22Rv1 (cell line): ENCODE measurements around the gene NFYB.
A peak's percentile ranks its signal among the peaks of the same experiment; 100 is the strongest.

Source experiments
- H3K27ac ChIP-seq: fragments of 450-650 bp; 2 replicates; pipeline ENCODE4 v1.5.1; 2017
- ZFX ChIP-seq: fragments of 450-650 bp; IDR thresholded peaks from 2 replicates; pipeline ENCODE4 v1.6.1; 2017; ENCODE audit warnings: antibody characterized with exemption, borderline replicate concordance
- TF ChIP-seq, protein P1 (sequence below): fragments of 450-650 bp; IDR thresholded peaks from 2 replicates; pipeline ENCODE4 v1.5.1; 2017; ENCODE audit warnings: mild to moderate bottlenecking

Gene NFYB

GRCh38 chr12:104138797-104139152 lies 765 bp upstream of the NFYB start:
- H3K27ac ChIP-seq: peak overlapping the region; percentile 99; the same call in 1 of the 2 replicates
- TF ChIP-seq ZFX: no peak

DNA sequence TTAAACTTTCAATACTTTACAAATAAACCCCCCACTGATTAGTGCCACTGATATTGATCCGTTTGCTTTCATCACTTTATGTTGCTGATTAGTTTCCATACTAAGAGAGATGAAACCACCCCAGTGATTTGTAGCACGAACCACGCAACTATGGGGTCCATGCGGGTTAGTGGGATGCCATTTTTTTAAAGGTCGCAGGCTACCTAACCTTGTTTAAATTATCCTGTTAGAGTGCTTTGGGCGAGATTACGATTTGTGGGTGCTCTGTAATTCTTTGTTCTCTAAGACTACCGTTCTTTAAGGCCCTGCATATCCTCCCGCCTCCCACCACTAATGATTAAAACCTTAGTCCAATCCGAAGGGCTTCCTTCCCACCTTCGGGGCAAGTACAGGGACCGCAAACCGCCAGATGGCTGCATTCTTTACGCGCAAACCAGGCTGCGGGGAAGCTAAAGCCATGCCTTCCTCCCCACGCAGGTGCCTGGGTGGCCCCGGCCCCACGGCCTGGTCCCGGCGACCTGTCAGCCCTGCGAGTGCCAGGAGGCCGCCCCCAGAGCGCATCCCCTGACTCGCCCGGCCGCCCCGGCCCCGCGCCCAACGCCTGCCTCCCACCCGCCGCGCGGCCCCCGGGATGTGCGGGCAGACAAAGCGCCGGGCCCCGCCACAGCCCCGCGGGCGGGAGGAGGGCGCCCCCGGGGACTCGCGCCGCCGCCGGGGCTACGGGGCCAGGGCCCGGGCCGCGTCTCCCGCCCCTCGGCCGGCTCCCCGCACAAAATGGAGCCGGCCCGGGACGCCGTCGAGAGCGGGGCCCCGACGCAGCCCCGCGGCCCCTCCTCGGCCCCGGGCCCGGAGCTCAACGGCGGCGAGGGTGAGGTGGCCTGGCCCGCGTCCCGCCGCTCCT lies 759 bp downstream of the NFYB start:
- TF ChIP-seq, protein P1, sequence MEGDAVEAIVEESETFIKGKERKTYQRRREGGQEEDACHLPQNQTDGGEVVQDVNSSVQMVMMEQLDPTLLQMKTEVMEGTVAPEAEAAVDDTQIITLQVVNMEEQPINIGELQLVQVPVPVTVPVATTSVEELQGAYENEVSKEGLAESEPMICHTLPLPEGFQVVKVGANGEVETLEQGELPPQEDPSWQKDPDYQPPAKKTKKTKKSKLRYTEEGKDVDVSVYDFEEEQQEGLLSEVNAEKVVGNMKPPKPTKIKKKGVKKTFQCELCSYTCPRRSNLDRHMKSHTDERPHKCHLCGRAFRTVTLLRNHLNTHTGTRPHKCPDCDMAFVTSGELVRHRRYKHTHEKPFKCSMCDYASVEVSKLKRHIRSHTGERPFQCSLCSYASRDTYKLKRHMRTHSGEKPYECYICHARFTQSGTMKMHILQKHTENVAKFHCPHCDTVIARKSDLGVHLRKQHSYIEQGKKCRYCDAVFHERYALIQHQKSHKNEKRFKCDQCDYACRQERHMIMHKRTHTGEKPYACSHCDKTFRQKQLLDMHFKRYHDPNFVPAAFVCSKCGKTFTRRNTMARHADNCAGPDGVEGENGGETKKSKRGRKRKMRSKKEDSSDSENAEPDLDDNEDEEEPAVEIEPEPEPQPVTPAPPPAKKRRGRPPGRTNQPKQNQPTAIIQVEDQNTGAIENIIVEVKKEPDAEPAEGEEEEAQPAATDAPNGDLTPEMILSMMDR: 0 out of 2 replicates have a peak, but pooled peaks have one; percentile 15
- TF ChIP-seq ZFX: no peak
- peak overlapping the region; percentile 99 for H3K27ac ChIP-seq

- TF ChIP-seq ZFX: no peak
- TF ChIP-seq, protein P1: no peak
Observed at GRCh38 chr12:104136577-104136976, 1.4 kb downstream of the NFYB start.

DNA sequence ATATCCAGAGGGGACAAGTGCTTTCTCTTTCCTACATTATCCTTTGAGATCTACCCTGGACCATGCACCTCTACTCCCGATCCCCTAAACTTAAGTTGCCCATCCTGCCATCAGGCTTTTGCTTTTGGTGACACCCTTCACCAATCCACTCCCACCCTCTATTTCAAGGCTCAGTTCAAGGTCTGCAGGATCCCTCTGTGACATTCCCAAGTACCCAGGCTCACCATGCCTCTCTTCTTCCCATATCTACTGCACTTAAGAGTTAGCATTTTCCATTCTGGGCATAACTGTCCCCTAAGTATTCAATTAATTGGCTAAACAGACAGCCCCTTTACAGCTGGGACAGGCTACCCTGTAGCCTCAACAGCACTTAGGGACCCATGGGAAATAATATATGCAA lies 3.1 kb downstream of the NFYB start:
- no peak overlapping the region for H3K27ac ChIP-seq

More at GRCh38 chr12:104136577-104136976, 1.4 kb downstream of the NFYB start:
- H3K27ac ChIP-seq: peak overlapping the region; percentile 99

DNA sequence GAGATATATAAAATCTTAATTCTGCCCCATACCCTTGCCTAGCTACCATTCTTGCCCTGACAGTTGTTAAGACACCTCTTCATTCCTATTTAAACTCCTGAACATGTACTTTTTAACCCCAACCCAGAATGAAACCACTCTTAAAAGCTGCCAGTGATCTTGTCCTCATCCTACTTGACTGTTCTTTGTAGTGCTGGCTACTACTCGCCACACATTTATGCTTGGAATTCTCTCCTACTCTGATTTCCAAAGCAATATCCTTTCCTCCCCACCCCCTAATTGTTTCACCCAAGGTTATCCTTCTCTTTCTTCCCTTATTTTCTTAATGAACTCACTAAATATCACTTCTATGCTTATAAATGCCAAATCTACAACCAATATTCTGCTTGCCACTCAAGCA lies 4.1 kb downstream of the NFYB start:
- TF ChIP-seq, protein P1: no peak
- TF ChIP-seq ZFX: no peak
- H3K27ac ChIP-seq: no peak overlapping the region

More for the DNA sequence above, 3.1 kb downstream of the NFYB start:
- TF ChIP-seq ZFX: no peak
- TF ChIP-seq, protein P1: no peak

DNA sequence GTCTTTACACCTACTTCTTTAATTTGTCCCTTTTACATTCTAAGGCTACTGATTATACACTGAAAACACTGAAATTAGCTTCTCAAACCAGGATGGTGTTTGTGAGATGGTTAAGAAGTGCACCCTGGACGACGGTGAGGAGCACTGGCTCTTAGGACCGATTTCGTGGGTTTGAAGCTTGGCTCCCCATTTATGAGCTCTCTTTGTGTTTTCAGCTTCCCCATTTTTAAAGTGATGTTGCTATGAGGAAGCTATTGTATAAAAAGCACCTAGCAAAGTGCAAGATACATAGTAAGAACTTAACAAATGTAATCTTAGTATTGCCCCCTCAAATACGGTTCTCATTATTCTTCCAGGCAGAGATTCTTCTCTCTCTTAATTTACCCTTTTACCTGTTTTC lies 4.7 kb downstream of the NFYB start:
- no peak for TF ChIP-seq ZFX
- TF ChIP-seq, protein P1: no peak
- peak overlapping the region; percentile 48; the same call in 1 of the 2 replicates for H3K27ac ChIP-seq

DNA sequence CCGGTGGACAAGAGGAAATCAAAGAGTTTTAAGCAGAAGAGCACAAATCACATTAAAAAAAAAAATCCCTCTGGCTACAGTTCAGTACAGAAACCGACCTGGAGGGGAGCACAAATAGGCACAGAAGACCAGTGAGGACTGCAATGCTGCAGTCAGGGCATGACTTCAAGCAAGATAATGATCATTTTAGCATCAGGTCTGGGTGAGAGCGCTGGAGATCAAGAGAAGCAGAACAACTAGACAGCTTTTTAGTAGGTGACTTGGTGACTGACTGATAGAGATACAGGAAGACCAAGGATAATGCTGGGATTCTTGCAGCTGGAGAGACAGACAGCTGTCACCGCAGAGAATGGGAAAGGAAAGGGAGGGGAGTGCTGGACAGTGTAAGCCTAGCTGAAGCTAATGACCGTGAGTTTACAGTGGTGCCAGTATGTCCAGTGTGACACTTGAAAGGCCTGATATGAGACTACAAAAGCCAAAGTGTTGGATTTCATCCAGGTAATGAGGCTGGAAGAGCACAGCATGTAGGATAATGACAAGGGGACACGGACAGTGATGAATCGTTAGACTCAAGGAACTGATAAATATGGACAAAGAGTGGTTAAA lies 5.6 kb downstream of the NFYB start:
- H3K27ac ChIP-seq: peak overlapping the region; percentile 48
- no peak for TF ChIP-seq ZFX
- TF ChIP-seq, protein P1: no peak
